ENCODE results near the gene ZNF148.

Gene ZNF148

DNA sequence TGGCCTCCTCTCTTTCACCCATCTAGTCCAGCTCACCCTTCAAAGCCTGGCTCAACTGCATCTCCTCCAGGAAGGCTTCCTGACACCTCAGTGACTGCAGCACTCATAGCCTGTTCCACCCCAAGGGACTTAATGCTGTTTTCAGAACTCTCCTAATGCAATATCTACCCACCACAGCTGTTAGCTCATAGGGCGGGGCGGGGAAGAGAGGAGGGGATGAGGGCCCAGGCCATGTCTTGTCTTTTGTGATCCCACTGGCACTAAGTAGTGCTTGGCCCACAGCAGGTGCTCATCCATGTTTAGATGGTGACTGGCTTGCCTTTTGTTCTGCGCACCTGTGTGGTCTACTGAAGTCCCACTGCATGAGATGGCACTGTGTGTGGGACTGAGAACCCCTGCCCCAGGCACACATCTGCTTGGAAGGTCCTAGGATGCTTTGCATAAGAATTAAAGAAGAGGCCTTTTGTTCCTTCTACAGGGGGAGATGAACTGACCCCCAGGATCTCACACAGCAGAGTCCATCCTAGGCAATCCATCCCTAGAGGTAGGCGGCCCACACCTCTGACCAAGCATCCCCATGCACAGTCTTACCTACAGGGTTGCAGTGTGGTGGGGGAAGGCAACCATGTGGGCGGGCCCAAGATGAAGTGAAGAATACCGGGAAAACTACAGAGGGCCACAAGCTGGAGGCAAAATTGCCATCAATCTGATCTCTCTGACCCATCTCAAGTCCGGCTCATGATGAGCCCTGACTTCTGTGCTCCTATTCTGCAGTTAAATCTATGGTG is 185.6 kb downstream of the ZNF148 start:
- no peak for DNase-seq (ENCODE audit: low spot score)

DNA sequence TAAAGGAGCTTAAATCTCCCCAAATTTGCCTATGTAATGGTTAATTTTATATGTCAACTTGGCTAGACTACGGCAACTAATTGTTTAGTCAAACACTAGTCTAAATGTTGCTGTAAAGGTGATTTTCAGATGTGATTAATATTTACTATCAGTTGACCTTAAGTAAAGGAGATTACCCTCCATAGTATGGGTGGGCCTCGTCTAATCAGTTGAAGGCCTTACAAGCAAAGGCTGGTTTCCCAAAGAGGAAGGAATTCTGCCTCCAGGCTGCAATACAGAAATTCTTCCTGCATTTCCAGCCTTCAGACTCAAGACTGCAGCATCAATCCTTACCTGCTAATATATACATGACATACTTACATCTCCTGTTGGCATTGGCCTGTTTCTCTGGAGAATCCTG is 186.2 kb downstream of the ZNF148 start:
- no peak for DNase-seq (ENCODE audit: low spot score)

DNA sequence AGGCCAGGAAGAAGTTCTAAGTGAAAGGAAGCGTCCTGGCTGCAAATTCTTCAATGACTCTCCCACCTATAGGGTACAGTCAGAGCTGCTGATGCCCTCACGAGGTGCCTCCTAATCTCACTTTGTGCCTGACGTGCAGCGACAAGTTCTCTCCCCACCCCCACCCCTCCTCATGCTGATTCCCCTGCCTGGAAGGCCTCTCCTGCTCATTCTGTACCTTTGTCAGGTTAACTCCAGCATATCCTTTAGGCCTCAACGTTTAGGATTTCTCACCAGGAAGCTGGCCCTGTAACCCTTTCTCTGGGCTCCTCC is 187.6 kb downstream of the ZNF148 start:
- DNase-seq (ENCODE audit: low spot score): no peak

DNA sequence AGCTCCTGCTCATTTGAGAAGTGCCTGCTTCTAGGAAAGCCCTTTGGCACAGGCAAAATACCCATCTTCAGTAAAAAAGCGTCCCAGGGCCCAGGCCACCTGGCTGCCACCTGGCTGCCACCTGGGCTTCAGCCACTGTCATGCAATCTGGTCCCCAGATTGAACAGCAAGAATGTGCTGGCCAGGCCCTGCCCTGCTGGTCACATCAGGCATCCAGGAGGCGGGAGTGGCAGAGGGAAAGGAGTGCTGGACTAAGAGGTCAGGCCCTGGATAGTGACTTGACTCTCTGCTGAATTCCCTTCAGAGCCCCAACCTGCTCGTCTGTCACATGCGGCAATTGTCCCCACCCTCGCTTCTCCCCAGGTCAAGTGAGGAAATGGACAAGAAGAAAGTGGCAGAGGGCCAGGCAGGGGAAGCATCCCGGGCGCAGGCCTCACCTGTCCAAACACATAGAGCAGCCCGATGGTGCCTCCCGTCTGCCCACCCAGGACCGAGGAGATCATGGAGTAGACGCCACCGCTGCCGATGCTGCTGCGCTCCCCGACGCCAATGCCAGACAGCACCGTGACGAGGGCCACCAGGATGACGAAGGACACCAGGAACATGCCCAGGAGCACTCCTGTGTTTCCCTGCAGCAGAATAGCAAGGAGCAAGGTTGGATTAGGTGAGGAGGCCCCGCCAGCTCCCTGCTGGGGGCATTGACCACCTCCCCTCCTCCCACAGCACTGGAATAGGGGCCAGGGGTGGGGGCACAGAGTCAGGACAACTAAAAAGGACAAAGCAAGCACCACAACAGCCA is 188.1 kb downstream of the ZNF148 start:
- DNase-seq (ENCODE audit: low spot score): no peak

DNA sequence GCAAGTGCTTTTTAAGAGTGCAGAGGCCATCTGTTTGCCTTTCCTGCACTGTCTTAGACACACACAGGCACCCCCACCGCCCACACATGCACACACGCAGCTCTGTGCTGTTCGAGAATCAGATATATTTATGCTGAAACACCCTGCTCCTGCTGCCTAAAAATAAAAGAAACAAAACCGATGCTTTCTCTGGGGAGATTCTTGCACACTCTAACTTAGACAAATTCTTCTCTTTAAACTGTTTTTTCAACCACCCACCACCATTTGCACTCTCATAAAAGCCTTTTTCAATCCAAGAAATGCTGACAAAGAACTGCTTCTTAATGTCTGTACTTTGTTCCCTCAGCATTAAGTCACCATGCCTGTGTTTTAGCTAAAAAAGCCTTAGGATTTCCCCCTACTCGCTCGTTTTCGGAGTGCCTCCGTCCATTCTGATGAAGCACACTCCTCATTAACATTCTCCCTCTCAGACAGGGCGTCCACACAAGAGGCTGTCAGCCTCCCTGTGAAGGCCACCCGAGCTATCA is 188.8 kb downstream of the ZNF148 start:
- no peak for DNase-seq (ENCODE audit: low spot score)

DNA sequence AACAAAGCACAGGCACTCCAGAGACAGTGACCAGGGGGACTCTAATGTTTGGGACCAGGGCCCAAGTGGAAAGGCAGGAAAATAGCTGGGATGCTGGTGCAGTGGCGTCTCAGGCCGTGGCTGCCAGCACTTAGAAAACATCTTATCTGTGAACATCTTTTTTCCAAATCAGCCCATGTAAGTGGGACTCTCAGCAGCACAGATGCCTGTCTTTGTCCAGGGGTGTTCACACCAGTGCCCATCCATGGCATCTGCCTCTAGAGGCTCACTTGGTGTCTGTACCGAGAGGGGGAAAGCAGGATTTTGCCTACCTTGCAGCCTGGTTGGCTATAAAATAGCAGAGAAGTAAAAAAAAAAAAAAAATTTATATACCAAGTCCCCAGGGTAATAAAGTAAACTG is 189.3 kb downstream of the ZNF148 start:
- DNase-seq (ENCODE audit: low spot score): no peak

DNA sequence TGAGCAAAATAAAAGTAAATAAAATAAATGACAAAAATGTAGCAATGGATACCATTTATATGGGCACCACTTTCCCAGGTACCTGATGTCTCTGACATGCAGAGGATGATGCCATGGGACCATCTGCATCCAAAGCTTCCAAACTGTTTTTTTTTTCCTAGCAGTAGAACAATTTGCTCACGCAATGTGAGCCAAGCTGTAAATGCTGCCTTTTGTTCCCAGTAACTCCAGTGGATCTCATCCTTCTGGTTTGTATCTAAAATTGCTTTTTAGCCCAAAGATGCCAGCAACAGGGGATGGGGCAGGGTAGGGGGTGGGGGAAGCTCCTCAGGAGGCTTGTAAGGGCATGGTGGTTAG is 195.3 kb downstream of the ZNF148 start:
- peak; percentile 56 for DNase-seq (ENCODE audit: low spot score)

DNA sequence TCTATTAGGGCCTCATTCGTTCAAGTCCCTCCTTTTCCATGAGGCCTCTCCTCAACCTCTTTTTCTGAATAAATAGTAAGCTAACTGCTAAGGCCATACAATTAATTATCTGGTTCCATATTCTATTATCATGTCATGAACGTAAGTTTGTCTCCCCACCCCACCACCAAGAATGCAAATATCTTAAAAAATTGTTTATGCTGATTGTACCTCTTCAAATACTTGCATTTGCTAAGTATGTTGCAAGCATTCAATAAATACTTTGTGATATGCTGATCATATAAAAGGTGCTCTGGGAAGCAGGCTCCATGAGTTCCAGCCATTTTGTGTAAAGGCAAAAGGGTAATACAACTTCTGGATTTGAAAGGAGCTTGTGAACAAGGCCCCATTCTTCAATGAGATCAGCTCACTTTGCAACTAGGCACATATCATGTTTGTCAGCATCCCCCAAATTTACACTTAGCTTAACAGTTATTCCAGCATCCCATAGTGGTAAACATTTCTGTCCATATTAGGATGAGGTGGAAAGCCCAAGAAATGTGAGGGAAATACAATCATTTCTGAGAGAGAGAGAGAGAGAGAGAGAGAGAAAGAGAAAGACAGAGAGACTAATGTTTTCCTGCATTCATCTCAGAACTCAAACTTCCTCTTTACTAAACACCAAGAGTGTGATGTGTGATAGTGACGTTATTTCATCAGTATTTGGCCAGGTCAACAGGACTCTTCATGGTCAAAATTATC is 195.8 kb downstream of the ZNF148 start:
- DNase-seq (ENCODE audit: low spot score): peak; percentile 28

DNA sequence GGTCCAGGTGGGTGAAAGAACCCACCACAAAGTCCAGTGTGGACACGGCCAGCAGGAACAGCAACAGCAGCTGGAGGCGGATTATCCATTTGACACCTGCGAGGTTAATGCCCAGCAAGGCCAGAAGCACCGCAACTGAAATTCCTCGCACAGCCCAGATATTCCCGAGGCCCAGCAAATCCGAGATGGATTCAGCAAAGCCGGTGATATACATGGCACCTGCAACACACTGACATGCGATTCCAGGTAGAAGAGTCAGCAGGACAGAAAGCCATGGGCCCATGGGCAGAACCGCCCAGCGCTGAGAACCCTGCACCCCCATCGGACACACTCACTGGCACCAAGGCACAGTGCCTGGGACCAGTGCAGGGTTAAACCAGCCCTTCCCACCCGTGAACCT is 197.4 kb downstream of the ZNF148 start:
- DNase-seq (ENCODE audit: low spot score): no peak

Measured in pons (tissue), 1 donor.